ENCODE results near the gene SLC9A4.

The SLC9A4 gene

GRCh38 chr2:102455061-102455670 lies 17.9 kb upstream of the SLC9A4 start:
- no peak for DNase-seq (ENCODE audit: low spot score)

DNA sequence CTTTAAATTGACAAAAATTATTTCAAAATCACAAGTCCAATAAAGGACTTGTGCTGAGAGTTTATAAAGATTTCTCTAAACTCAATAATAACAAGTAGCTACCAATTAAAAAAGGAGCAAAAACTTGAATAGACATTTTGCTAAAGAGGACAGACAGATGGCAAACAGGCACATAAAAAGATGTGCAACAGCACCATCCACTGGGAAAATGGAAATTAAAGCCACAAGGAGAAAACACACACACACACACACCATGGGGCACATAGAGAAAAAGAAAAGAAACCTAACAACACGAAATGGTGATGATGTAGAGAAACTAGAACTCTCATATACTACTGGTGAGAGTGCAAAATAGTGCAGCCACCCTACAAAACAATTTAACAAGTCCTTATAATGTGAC lies 12.6 kb upstream of the SLC9A4 start:
- no peak for DNase-seq (ENCODE audit: low spot score)

GRCh38 chr2:102461188-102461587 lies 11.8 kb upstream of the SLC9A4 start:
- no peak for DNase-seq (ENCODE audit: low spot score)

- no peak for DNase-seq (ENCODE audit: low spot score)
Measured at GRCh38 chr2:102463160-102463559, 9.9 kb upstream of the SLC9A4 start.

DNA sequence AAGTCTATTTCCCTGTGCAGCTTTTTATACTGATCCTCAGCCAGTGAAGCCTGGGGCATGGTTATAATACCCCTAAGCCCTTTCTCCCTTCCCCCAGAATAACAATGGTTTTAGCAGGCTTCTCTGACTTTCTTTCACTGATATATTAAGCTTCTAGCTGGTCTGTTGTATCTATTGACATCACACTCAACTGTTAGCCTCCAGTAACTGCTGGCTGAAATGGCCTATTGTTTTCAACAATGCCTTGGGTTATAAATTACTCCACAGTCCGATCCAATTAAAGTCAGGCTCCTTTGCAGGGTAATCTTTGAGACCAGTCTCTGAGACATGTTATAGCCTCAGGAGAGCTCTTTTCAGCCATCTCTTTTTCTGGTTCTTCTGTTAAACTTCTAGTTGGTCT lies 2.9 kb upstream of the SLC9A4 start:
- DNase-seq (ENCODE audit: low spot score): no peak

DNA sequence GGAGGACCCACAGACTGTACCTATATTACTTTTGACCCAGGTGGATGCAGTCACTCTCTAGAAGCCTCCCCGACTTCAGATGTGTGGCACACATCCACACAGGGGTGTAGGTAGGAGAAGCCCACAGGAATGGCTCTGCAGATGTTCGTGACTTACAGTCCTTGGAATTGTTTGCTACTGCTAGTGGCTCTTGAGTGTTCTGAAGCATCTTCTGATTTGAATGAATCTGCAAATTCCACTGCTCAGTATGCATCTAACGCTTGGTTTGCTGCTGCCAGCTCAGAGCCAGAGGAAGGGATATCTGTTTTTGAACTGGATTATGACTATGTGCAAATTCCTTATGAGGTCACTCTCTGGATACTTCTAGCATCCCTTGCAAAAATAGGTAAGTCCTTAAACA lies 605 bp downstream of the SLC9A4 start:
- DNase-seq (ENCODE audit: low spot score): no peak

DNA sequence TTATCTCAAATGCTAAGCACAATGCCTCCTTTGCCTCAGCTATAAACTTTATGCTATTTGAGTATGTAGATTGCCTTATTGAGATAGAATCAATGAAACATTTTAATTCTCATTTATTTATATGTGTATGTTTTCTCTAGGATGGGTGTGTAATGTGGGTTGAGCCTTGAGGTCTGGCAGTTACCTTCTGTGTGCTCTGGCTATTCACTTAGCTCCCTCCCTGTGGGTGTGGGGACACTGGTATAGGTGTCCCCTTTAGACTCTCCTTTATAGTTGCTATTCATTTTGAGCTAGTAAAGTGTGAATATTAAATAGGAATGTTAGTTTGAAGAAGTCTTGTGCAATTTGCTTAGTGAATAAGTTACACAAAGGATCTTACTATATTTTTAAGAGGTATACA lies 1.8 kb downstream of the SLC9A4 start:
- DNase-seq (ENCODE audit: low spot score): no peak

GRCh38 chr2:102478686-102479470 lies 5.9 kb downstream of the SLC9A4 start:
- no peak for DNase-seq (ENCODE audit: low spot score)

DNA sequence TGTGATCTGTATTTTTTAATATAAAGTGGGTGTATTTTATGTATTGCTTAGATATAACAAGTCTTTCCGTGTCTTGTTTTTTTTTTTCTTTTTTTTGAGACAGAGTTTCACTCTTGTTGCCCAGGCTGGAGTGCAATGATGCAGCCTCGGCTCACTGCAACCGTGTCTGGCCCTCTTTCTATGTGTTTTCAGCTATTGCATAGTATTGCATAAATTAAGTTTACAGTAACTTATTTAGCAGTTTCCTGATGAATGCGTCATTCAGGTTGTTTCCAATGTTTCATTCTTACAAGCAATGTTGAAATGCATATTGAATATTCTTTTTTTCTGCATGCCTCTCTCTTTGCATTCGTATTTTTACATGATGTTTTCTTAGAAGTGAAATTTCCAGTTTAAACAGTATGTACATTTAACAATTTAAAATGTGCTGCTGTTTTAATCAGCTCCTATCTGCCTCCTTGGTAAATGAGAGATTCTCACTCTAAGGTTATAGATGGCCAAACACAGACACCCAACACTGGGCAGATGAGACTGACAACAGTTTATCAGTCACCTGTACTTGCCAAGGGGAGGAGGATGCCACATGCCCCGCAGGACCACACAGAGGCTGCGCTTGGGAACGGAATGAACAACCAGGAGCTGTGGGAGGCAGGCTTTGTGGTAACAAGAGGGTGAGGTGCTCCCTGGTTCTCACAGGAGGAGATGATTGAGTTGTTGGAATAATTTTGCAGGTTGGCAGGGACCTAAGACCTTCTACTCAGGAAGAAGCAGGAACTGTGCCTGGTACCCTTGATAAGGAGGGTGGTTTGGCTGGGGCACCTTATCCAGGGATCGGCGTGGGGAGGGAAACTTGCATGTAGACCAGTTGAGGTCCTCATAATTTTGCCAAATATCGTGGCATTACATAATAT lies 7.5 kb downstream of the SLC9A4 start:
- no peak for DNase-seq (ENCODE audit: low spot score)

DNA sequence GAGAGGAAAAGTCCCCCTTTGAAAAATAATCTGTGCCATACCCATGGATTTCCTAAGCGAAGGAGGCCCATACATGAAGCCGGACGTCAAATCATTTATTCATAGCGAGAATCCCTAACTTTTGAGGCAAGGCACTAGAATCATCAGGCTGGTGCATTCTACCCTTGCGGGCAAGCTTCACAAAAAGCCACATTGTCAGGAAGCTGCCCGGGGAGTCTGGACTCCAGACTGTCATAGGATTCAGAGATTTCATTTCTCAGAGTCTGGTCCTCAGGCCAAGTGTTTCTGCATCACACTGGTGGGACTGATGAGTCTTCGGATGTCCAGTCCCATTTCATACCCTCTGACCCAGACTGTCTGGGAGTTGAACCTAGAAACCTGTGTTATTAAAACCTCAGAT lies 8.9 kb downstream of the SLC9A4 start:
- no peak for DNase-seq (ENCODE audit: low spot score)

DNA sequence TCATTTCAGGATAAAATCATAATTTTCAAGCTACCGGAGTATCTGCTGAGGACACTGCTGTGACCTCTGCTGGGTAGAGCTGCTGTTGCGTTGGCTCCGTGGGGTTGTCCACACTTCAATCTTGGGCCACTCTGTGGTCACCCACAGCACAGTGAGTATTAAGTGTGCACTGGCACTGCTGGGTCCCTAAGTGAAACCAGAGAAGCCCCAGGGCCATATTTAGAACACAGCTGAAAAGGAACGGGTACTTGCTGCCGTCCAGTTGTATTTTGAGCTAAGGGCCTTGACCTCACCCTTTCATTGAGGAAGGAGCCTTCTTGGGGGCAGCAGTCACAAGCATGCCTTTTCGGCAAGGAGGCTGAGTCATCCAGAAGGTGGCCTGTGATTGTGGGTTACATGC lies 10.1 kb downstream of the SLC9A4 start:
- no peak for DNase-seq (ENCODE audit: low spot score)

DNA sequence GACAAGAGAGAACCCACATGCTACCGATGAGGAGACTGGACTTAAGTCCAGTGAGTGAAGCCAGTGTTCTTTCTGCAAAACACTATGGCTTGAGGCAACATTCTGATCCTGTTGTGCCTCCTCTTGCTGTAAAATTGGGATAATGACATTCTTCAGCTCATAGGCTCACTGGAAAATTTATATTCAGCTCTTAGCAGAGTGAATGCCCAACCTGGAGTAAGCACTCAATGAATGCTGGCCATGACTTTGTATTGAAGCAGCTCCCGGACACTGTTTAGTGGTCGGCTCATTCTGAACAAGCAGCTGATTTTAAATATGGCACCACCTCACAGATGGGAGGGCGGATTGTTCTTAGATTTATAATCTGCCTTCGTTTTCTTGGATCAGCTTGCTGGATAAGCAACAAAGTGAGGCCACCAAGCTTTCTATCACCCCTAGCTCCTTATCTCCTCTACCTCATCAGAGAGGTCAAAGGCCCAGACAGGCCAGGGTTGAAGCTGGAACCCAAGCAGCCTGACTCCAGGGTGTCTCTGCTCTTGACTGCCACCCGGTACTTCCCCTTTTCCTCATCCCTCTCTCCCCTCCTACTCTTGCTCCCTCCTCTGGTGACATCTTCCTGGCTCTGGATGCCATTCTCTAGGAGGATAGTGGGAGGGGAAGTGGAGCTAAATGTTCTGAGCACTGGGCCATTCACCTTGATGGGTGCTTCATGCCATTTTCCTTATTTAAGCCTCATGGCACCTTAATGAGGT lies 11.5 kb downstream of the SLC9A4 start:
- DNase-seq (ENCODE audit: low spot score): no peak

- DNase-seq (ENCODE audit: low spot score): no peak
Measured at GRCh38 chr2:102485147-102485785, 12.2 kb downstream of the SLC9A4 start.

GRCh38 chr2:102486941-102487702 lies 14.1 kb downstream of the SLC9A4 start:
- DNase-seq (ENCODE audit: low spot score): no peak

GRCh38 chr2:102487761-102488462 lies 14.9 kb downstream of the SLC9A4 start:
- peak; percentile 43 for DNase-seq (ENCODE audit: low spot score)

GRCh38 chr2:102489646-102490045 lies 16.6 kb downstream of the SLC9A4 start:
- DNase-seq (ENCODE audit: low spot score): no peak

- DNase-seq (ENCODE audit: low spot score): no peak
Measured at GRCh38 chr2:102492006-102492405, 19.0 kb downstream of the SLC9A4 start.

- no peak for DNase-seq (ENCODE audit: low spot score)
Measured at GRCh38 chr2:102494570-102494969, 21.5 kb downstream of the SLC9A4 start.

DNA sequence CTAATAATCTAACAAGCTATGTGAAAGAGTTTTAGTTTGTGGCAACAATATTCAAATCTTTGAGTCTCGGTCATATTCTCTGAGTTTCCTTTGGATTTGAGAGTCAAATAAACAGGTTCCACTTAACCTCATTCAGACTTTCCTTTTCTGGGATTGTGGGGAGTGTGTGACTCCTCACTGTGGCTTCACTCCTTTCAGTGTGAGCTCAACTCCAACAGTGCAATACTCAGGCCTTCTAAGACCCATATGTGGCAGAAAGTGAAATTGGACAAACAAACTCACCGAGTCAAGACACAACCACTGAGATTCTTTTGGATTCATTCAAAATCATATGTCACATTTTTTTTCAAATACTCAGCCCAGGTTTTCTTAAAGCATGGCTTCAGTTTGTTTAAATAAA lies 25.4 kb downstream of the SLC9A4 start:
- no peak for DNase-seq (ENCODE audit: low spot score)

GRCh38 chr2:102499558-102499957 lies 26.5 kb downstream of the SLC9A4 start:
- no peak for DNase-seq (ENCODE audit: low spot score)
